ENCODE measurements around the gene PIM2. TPM values are rescaled to one million over a fixed set of nuclear protein-coding genes. Genes with fewer than 3 reads are reported as not detected.

Gene PIM2
- total RNA-seq, 1 donor from 2014 or later, result 17.2 TPM

DNA sequence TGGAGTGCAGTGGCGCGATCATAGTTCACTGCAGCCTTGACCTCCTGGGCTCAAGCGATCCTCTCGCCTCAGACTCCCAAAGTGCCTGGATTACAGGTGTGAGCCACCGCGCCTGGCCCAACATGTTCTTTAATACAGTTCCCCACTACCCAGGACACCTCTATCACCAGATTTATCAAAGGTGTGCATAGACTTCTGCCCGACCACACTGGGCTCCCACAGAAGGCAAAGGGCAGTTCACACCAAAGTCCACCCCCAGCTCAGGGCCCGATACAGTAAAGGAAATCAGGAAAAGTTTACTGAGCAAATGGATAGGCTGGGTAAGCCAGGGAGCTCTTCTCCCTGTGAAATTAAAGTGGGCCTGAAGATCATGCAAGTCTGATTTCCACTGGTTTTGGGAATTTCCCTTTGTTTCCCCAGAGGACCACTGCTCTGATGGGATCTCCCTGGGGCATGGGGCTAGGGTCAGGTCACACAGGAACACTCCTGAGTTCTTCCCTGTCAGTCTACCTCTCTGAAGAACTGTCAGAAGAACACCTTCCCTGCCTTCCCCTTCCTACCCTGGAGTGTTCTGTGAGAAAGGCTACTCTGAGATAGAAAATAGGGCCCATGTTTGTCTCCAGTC is 17.7 kb upstream of the PIM2 start:
- no peak for DNase-seq (ENCODE audit: low read depth)

DNA sequence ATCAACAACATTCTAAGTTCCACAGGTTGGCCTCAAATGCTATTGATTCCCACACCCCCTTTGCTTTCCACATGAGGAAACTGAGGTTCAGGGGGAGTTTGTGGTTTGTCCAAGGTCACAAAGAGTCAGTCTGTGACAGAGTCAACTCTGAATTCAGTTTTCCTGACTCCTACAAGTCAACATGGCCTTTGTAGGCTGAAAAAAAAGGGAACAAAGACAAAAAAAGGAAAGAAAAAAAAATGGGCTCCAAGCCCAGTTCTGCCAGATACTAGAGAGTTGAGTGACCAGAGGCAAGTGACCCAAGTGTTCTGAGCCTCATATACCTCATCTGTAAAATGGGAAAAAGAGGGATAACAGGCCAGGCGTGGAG is 16.5 kb upstream of the PIM2 start:
- DNase-seq (ENCODE audit: low read depth), result no peak

DNA sequence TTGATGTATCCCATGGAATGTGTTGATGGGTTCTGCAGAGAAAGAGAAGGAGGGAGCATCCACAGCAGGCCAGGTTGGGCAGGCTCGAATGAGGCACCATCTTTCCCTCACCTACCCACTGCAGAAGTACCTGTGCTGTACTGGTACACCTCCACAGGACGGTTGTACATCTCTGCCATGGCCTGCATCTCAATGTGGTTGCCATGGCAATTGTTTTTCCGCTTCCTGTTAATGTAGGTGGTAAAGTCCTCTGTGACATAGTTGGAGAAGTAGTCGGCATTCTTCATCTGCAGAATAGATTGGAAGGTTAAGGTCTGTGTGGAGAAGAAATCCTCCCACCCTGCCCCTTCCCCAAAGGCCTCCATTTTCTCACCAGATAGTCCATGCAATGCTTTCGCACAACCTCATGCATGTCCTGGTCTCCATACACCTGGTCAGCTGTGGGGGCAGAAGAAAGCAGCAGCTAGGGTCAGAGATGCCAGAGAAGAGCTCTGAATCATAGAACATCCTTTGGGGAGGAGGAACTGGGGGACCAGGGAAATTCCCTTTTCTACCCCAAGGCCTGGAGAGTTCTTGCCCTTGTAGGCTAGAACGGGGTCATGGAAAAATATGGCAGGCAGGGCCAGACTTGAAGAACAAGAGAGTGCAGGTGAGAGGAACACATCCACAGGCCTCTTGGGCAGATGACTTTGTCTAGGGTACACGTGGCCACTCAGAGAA is 15.9 kb upstream of the PIM2 start:
- DNase-seq (ENCODE audit: low read depth), result no peak

DNA sequence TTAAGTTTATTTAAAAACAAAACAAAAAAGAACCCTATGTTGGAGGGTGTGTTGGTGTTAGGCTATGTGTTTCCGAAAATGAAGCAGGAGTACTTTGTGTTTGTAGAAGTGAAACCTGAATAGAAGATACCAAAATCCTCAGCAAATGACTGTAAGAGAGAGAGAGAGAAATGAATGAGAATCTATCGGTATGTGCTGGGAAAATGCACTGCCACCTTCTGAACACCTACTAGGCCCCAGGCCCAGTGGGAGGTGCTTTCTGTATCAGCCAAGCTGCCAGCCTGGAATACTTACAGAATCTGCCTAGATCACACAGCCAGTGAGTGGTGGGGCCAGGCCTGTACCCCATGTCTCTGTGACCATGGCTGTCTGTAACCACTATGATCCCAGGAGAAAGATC is 14.9 kb upstream of the PIM2 start:
- no peak for DNase-seq (ENCODE audit: low read depth)

DNA sequence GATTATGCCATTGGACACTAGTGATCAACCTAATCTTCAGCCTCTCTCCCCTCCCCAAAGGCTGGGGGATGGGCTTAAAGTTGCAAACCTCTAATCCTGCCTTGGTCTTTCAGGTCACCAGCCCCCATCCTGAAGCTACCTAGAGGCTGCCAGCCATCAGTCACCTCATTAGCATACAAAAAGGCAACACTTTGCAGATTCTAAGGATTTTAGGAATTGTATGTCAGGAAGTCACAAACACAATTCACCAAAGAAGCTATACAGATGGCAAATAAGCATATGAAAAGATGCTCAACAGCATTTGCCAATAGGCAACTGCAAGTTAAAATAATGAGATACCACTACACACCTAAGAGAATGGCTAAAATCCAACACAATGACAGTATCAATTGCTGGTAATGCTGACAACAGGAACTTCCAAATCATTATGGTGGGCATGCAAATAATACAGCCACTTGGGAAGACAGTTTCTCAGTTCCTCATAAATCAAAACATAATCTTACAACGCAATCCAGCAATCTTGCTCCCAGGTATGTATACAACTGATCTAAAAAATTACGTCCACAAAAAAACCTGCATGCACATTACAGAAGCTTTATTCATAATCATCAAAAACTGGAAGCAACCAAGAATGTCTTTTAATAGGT is 9.0 kb upstream of the PIM2 start:
- DNase-seq (ENCODE audit: low read depth), result no peak

DNA sequence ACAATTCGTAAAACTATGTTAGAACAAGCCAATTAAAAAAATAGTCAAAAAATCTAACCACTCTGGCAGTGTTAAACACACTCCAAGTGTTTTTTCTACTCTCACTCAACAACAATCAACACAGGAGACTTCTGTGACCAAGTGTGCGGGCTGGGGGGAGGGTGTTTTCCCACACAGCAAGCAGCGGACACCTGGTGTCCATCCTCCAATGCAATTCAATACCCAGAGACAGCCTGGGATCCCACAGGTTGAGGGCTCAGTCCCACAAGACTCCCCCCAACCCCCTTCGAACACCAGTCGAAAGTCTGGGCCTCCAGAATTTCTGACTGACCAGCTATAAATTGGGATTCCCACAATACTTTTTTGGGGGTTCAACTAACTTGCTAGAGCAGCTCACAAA is 8.3 kb upstream of the PIM2 start:
- DNase-seq (ENCODE audit: low read depth), result no peak

DNA sequence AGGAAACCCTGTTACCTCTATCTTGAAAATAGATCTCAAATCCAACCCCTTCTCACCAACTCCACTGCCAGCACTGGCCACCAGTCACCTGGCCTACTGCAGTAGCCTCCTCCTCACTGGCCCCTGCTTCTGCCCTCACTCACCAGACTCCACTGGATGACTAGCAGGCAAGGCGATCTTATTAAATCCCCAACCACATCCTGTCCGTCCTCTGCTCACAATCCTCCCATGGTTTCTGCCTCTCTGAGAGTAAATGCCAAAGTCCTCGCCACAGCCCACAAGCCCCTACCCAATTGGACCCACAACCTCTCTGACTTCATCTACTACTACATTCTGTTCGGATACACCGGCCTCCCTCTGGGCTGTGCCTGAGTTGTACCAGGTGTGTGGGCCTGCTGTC is 5.4 kb upstream of the PIM2 start:
- no peak for DNase-seq (ENCODE audit: low read depth)

DNA sequence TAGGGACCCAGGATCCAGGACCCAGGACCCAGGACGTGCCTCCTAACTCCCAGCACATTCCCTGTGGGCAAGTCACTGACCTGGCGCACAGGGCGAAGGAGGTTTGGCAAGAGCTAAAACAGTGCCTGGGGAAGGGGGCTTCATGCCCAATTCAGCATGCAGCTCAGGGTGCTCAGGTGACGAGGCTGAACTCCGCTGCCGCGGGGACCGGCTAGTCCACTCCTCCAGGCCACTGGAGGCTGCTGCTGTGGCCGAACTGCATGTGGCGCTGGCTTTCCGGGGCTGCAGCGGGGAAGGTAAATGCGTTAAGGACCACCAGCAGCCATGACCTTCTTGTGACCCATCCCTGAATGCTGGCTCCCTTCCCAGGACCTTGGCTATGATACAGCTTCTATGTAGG is 4.9 kb upstream of the PIM2 start:
- no peak for DNase-seq (ENCODE audit: low read depth)

DNA sequence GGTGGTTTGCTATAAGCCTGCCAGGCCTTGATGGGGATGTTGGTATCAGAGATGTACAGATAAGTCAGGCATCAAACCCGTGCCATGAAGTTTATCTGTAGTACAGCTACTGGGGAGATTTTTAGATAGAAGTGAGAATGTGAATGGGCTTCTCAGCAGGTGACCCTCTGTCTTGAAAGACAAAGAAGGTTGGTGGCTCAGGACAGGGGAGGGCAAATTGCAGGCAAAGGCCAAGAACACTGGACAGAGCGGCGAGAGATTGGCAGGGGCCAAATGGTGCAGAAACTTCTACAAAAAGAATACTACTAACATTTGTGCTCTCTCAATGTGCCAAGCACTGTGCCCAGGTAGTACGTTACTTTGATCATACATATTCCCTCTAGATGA is 1.9 kb upstream of the PIM2 start:
- no peak for DNase-seq (ENCODE audit: low read depth)

DNA sequence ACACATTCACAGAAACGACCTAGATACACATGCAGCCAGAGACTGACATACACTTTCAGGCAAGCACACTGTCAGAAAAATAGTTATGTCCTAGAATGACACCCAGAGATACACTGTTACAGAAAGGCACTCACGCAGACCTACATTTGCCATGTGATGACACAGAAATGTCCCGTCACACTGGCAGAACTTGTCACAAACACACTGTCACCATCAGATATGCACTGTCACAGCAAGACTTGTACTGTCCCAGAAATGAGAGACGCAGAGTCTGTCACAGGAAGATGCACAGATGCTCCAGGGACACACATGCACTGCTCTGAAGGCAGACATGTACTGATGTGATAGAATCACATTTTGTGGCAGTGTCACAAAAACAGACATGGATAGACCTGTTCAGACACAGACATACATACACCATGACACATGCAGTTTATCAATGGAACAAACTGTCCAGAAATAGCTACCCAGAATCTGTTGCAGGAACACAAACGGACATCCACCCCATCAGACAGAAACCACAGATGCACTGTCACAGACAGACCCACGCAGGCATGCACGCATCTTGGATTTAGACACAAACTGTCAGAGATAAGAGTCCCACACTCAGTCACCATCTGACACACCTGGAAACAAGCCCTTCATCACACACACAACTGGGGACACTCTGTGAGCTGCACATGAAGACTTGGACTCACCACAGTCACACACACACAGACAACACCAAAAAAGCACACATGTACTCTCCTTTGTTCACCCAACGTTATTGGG is 1.3 kb upstream of the PIM2 start:
- no peak for DNase-seq (ENCODE audit: low read depth)

DNA sequence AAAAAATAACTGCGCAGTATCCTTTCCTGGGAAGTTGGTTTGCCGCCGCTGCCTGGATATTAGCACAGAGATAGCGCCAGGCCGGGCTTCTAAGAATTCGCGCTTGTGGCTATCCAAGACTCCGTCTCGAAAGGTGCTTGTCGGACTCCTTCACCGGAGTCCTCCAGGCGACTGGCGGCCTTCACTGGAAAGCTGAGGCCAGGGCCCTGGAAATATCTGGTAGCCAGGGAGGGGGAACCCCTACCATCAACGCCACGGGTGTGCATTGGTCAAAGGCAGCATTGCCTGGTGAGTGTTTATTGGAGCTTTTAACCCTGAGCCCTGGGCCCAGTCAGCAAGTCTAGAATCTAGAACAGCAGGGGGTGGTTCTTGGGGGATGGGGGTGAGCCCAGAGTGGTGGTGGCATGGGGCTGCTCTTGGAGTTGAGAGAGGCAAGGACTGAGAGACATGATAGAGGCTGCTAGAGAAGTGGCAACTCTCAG is 577 bp upstream of the PIM2 start:
- peak; percentile 20 for DNase-seq (ENCODE audit: low read depth)

DNA sequence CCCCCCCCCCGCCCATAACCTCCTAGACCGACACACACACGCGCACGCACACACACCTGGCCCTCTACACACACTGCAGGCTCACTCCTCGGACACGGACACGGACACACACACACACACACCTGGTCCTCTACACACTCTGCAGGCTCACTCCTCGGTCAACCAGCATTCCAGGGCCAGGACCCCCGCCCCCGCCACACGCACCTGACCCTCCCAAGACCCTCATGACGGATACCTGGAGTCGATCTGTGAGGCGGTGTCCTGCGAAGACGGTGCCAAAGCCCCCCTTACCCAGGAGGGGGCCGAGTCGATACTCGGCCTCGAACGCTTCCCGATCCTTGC is 552 bp downstream of the PIM2 start:
- DNase-seq (ENCODE audit: low read depth), result no peak

DNA sequence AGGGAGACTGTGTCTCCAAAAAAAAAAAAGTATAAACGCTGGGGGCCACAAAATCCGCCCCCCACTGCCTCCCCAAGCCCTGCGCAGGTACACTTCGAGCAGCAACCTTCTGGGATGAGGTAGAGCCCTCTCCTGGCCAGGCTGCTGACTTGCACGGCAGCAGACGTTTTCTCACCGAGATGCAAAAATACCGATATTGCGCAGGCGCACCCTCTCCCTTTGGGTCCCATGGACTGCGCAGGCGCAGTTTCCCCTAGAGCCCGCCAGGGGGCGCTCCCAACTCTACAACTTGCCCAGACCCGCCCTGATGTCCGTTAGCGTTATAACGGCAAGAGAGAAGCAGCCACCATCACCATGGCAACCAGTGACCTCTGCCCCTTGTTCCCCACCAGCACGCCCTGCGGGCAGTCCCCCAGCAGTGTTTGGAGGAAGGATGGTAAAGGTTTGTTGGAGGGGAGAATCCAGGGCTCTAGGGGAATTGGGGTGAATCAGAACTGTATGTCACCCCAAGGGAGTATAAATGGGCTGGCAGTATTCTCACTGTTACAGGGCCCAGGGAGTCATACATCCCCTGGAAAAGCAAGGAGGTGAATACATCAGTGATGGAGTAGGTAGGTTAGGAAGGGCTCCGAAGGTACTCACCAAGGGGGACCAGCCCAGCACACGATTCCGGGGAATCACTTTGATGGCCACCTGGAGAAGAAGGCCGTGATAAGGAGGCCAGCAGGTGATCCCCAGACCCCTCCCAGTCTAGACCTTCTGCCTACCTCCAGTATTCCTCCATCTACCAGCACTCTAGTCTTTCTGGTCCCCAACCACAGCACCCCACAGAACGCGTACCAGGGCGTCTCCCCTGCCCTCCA is 1.5 kb downstream of the PIM2 start:
- DNase-seq (ENCODE audit: low read depth), result peak; percentile 85

DNA sequence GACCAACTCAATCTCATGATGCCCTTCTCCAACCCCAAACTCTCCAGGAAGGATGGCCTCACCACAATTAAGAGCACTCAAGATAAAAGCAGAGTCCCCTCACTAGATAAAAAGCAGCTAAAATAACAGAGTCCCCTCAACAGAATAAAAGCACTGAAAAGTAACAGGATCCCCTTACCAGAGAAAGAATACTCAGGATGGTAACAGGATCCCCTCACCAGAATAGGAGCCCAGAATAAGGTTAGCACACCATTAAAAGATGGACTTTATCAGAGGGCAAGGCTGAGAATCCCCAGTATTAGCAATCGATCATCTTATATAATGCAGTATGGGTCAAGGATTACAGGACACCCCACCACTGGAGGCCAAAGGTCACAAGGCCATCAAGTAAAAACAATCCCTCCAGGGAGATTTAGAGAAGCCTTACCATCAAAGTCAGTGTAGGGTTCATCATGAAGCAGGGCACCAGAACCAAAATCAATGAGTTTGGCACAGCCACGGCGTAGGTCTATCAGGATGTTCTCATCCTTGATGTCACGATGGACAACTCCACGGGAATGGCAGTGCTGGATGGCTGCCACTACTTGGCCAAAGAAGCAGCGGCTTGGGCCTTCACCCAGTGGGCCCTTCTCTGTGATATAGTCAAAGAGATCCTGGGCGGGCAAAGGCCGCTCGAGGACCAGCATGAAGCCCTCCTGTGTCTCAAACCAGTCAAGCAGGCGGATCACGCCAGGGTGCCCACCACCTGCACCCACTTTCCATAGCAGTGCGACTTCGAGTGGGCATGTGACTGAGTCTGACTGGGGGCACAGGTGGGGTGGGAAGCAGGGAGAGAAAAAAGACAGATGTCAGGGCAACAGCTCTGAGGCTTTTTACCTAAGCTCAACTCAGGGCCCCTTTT is 4.0 kb downstream of the PIM2 start:
- no peak for DNase-seq (ENCODE audit: low read depth)

DNA sequence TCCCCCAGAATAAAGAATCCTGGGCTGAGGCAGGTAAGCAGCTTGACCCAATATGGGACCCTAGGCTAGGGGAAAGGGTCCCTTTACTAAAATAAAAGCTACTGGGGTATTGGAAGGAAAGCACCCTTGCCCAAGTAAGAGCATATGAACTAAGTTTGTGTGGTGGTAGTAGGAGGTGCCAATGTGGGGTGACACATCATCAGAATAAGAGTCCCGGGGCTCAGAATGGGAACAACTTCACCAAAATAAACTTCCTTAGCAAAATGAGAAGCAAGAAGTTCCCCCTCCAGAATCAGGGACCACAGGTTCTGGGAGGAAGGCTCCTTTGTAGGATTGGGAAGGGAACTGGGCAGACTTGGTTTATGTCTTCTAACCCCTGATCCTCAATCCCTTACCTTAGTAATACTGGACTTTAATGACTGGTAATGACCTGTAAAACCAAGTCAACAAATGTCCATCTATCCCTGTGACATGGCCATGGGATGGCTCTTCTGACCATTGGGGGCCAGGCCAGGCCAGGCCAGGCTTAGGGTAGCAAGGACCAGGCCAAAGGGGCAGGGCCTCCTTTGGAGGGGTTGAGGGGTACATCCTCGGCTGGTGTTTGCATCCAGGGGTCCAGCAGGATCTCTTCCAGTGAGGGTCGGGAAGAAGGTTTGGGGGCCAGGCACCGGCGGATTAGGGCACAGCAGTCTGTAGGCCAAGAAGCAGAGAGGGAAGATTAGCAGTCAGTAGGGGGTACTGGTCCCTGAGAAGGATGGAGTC is 5.0 kb downstream of the PIM2 start:
- no peak for DNase-seq (ENCODE audit: low read depth)

DNA sequence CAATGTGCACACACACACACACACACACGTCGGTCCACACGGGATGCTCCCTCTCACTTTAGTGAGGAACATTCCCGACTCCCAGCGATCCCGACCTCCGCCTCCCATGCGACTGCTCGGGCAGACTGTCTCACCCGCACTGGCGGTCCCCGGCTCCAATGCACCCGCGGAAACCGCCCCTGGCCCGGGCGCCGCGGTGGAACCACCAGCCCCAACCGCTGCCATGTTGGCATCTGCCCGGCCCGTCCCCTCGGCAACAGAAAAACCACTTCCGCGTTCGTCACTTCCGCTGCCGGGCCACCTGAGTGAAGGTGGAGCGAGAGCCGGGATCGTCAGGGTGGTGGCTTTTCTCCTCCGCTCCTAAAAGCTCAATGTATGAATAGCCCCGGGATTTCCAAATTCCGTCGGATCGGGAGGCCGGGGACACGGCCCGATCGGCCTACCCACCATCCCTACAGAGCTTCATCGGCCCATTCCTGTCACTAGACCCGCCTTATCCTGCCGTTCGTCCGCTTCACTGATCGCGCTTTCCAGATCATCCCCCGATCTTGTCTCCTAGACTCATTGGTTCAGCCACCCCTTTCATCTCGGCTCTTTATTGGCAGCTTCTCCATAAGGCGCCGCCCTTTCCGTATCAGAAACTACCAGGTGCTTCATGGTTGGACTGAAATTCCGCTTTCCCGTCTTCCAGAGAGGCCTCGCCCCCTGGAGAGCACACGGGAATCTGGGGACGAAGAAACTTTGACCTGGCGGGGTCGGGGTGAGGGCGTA is 7.2 kb downstream of the PIM2 start, which contains the start of gene SLC35A2:
Gene SLC35A2, minus strand, starts transcription at position 235 of the 771 bp plus-strand sequence. Its CDS starts 10 bp downstream, at position 225.
- peak; percentile 77 for DNase-seq (ENCODE audit: low read depth)

DNA sequence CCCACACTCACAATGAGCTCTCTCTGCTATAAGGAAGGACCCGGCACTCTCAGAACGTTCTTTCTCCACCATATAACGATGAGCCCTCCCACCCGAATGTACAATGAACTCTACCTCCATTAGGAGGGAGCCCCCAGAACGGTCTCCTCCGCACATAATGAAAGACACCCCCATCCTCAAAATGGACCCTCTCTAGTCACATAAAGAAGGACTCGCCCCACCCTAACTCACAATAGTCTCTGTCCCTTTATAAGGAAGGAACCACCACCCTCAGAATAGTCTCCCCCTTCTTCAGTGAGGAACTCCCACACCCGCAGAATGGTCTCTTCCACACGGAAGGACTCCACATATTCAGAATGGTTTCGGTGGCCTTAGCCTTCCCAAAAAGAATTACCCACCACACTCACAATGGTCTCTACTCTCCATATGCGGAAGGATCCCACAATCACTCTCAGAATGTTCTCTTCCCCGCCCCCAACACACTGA is 7.9 kb downstream of the PIM2 start:
- DNase-seq (ENCODE audit: low read depth), result no peak

DNA sequence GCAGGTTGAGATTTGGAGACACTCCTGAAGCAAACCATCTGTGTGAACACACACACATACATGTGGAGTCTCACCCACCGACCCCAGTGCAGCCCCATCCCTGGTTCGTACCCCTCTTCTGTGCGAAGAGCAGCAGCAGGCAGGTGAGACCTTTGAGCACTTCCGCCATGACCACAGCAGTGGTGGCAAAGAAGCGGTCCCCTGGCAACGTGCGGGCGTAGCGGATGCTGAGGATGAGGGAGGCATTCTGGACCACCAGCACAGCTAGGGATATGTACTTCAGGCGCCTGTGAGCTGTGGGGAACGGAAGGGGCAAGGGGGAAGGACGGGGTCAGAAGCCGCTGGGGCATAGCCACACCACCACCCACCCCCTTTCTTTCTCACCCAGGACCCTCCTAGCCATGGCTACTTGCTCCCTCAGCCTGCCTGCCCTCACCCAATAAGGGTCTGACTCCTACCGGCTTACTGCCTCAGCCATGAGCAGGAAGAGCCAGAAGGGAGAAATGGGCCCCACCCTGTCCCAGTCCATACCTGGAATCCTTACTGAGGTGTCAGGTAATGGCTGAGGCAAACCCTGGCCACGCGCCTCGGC is 9.0 kb downstream of the PIM2 start:
- no peak for DNase-seq (ENCODE audit: low read depth)
